Ishikawa (cell line): ENCODE results near the gene BBS9.

Source experiments
- CEBPB ChIP-seq: IDR thresholded peaks from 2 replicates; pipeline ENCODE4 v1.6.1; 2012
- EP300 ChIP-seq: IDR thresholded peaks from 2 replicates; pipeline ENCODE4 v1.6.1; 2012; ENCODE audit warnings: borderline replicate concordance
- TAF1 ChIP-seq: IDR thresholded peaks from 2 replicates; pipeline ENCODE4 v1.6.1; 2012; ENCODE audit warnings: low read depth, mild to moderate bottlenecking

DNA sequence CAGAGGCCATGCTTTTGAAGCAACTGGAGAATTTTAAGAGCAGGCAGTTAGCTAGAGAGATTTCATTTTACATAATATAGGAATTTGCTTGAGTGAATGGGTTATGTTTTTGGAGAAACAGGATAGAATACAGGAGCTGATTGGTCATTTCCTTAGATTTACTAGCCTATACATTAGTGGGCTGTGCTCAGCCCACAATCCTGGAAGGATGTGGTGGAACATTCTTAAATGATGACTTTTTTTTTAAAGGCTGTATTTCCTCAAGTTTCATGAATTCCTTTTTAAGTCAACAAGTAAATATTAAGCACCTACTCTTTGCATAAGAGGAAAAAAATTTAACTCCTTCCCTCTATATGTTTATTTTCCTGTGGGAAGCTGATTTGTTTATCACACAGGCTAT lies 461.6 kb downstream of the BBS9 start:
- TF ChIP-seq CEBPB (no peak), TAF1 (no peak), EP300 (no peak)
